HepG2 (cell line): ENCODE results near the gene TMEM120A. TPM values are rescaled to one million over a fixed set of nuclear protein-coding genes. Genes with fewer than 3 reads are reported as not detected.

Experiments used
- CENPX ChIP-seq: sonication (generic); formaldehyde crosslinking; IDR thresholded peaks from 2 replicates; pipeline ENCODE4 v1.9.0; 2021; ENCODE audit warnings: mild to moderate bottlenecking, missing genetic modification reagents, moderate library complexity
- ERF ChIP-seq: IDR thresholded peaks from 2 replicates; pipeline ENCODE4 v1.6.1; 2018; ENCODE audit warnings: missing biosample characterization, missing genetic modification reagents
- MEF2D ChIP-seq: sonication (generic); formaldehyde crosslinking; IDR thresholded peaks from 2 replicates; pipeline ENCODE4 v1.5.1; 2020; ENCODE audit warnings: mild to moderate bottlenecking, missing genetic modification reagents
- MLLT10 ChIP-seq: sonication (generic); formaldehyde crosslinking; IDR thresholded peaks from 2 replicates; pipeline ENCODE4 v1.4.0; 2020; ENCODE audit warnings: missing genetic modification reagents
- NFIB ChIP-seq: sonication (generic); formaldehyde crosslinking; IDR thresholded peaks from 2 replicates; pipeline ENCODE4 v1.9.0; 2021; ENCODE audit warnings: missing genetic modification reagents, mild to moderate bottlenecking, borderline replicate concordance
- PHF21A ChIP-seq: sonication (generic); formaldehyde crosslinking; IDR thresholded peaks from 2 replicates; pipeline ENCODE4 v1.5.0; 2020; ENCODE audit warnings: mild to moderate bottlenecking, missing genetic modification reagents
- SIX1 ChIP-seq: sonication (generic); formaldehyde crosslinking; IDR thresholded peaks from 2 replicates; pipeline ENCODE4 v1.4.0; 2020; ENCODE audit warnings: missing genetic modification reagents, borderline replicate concordance
- SOX6 ChIP-seq, 2 experiments: fragments of 450-650 bp in 1 of 2; sonication (generic) in 1 of 2; formaldehyde crosslinking in 1 of 2; IDR thresholded peaks; 2 replicates each; pipeline versions ENCODE4 v1.4.0 to v1.6.1; 2017 to 2020; ENCODE audit warnings: antibody characterized with exemption in 1 of 2, mild to moderate bottlenecking in 1 of 2, missing genetic modification reagents in 1 of 2
- TBX2 ChIP-seq: sonication (generic); formaldehyde crosslinking; IDR thresholded peaks from 2 replicates; pipeline ENCODE4 v1.5.0; 2020; ENCODE audit warnings: missing genetic modification reagents, mild to moderate bottlenecking, borderline replicate concordance
- TGIF2 ChIP-seq: IDR thresholded peaks from 2 replicates; pipeline ENCODE4 v1.6.1; 2016; ENCODE audit warnings: control low read depth, missing compliant biosample characterization
- ZNF121 ChIP-seq: sonication (generic); formaldehyde crosslinking; IDR thresholded peaks from 2 replicates; pipeline ENCODE4 v1.5.0; 2020; ENCODE audit warnings: mild to moderate bottlenecking, missing genetic modification reagents
- ZNF839 ChIP-seq: sonication (generic); formaldehyde crosslinking; IDR thresholded peaks from 2 replicates; pipeline ENCODE4 v1.4.0; 2020; ENCODE audit warnings: missing genetic modification reagents, mild to moderate bottlenecking, borderline replicate concordance
- polyA plus RNA-seq, 8 experiments: library from polyadenylated mRNA; depleted of rRNA in 3 of 8; stranded (reverse) in 7 of 8; unstranded in 1 of 8; fragments of >200 nt; fragmentation: Illumina TruSeq in 4 of 8; extraction: Trizol in 4 of 8; gene quantifications; 2 replicates each; pipeline versions ENCODE4 v1.2.1 to v1.2.3, GENCODE V29; 2011 to 2016; ENCODE audit warnings: low read depth in 4 of 8, missing spikeins in 1 of 8, mixed read lengths in 1 of 8; ENCODE audit not compliant: insufficient read depth in 1 of 8
- total RNA-seq, 5 experiments: library from RNA; depleted of rRNA; stranded (reverse); fragments of >200 nt; fragmentation: Illumina TruSeq; extraction: Trizol; gene quantifications; 2 replicates each; pipeline ENCODE4 v1.2.3, GENCODE V29; 2016; ENCODE audit warnings: low read depth in 1 of 5
- TF ChIP-seq, protein P1 (sequence below): sonication (generic); formaldehyde crosslinking; IDR thresholded peaks from 2 replicates; pipeline ENCODE4 v1.4.0; 2020; ENCODE audit warnings: mild to moderate bottlenecking, missing genetic modification reagents
- TF ChIP-seq, protein P2 (sequence below): sonication (generic); formaldehyde crosslinking; IDR thresholded peaks from 2 replicates; pipeline ENCODE4 v1.4.0; 2020; ENCODE audit warnings: missing genetic modification reagents
- TF ChIP-seq, protein P3 (sequence below): IDR thresholded peaks from 2 replicates; pipeline ENCODE4 v1.6.1; 2016; ENCODE audit warnings: mild to moderate bottlenecking
- TF ChIP-seq, protein P4 (sequence below): sonication (generic); formaldehyde crosslinking; IDR thresholded peaks from 2 replicates; pipeline ENCODE4 v1.5.0; 2020; ENCODE audit warnings: mild to moderate bottlenecking, missing genetic modification reagents
- TF ChIP-seq, protein P5 (sequence below): sonication (generic); formaldehyde crosslinking; IDR thresholded peaks from 2 replicates; pipeline ENCODE4 v1.4.0; 2020; ENCODE audit warnings: missing genetic modification reagents

The TMEM120A gene
- total and polyA plus RNA-seq, 2 of the 13 experiments (the other 11 are each of a cell fraction or from before 2014, with no cell fraction given), result 40.3 to 102 TPM

DNA sequence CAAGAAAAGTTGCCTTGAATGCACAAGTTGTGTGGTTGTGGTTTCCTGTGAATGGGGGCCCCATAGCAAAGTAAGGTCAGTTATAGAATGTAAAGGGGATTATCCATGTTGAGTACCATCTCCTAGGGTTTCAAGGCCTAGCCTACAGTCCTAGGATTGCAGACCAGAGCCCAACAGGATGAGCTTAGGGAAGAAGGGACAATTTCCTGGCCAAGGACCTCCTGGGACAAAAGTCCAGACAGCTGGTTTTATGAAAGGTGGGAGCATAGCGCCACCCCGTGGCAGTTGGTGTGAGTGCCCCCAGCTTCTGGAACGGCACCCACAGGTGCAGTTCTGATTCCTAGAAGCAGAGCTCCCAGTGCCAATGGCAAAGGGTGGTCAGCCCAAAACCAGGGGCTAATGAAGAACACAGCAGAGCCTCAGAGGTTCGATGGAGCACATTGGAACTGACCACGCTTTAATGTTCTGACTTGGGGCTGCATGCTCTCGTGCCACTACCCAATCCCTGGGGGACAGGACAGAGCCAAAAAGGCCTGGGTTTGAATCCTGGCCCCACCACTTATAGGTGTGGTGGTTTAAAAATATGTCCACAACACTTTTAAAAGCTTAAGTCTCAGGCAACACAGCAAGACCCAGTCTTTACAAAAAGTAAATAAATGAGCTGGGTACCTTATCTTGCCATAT is 25.8 kb upstream of the TMEM120A start (continued):
- TF ChIP-seq, protein P1, sequence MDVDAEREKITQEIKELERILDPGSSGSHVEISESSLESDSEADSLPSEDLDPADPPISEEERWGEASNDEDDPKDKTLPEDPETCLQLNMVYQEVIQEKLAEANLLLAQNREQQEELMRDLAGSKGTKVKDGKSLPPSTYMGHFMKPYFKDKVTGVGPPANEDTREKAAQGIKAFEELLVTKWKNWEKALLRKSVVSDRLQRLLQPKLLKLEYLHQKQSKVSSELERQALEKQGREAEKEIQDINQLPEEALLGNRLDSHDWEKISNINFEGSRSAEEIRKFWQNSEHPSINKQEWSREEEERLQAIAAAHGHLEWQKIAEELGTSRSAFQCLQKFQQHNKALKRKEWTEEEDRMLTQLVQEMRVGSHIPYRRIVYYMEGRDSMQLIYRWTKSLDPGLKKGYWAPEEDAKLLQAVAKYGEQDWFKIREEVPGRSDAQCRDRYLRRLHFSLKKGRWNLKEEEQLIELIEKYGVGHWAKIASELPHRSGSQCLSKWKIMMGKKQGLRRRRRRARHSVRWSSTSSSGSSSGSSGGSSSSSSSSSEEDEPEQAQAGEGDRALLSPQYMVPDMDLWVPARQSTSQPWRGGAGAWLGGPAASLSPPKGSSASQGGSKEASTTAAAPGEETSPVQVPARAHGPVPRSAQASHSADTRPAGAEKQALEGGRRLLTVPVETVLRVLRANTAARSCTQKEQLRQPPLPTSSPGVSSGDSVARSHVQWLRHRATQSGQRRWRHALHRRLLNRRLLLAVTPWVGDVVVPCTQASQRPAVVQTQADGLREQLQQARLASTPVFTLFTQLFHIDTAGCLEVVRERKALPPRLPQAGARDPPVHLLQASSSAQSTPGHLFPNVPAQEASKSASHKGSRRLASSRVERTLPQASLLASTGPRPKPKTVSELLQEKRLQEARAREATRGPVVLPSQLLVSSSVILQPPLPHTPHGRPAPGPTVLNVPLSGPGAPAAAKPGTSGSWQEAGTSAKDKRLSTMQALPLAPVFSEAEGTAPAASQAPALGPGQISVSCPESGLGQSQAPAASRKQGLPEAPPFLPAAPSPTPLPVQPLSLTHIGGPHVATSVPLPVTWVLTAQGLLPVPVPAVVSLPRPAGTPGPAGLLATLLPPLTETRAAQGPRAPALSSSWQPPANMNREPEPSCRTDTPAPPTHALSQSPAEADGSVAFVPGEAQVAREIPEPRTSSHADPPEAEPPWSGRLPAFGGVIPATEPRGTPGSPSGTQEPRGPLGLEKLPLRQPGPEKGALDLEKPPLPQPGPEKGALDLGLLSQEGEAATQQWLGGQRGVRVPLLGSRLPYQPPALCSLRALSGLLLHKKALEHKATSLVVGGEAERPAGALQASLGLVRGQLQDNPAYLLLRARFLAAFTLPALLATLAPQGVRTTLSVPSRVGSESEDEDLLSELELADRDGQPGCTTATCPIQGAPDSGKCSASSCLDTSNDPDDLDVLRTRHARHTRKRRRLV (CRISPR knock-in tag), result no peak
- TF ChIP-seq, protein P2, sequence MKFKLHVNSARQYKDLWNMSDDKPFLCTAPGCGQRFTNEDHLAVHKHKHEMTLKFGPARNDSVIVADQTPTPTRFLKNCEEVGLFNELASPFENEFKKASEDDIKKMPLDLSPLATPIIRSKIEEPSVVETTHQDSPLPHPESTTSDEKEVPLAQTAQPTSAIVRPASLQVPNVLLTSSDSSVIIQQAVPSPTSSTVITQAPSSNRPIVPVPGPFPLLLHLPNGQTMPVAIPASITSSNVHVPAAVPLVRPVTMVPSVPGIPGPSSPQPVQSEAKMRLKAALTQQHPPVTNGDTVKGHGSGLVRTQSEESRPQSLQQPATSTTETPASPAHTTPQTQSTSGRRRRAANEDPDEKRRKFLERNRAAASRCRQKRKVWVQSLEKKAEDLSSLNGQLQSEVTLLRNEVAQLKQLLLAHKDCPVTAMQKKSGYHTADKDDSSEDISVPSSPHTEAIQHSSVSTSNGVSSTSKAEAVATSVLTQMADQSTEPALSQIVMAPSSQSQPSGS, result peak; percentile 54; the same call in 1 of the 2 replicates
- no peak for TF ChIP-seq SOX6 (IDR thresholded peaks at IDR 0.05)
- peak; percentile 34; the same call in 1 of the 2 replicates for TF ChIP-seq SOX6 (CRISPR knock-in tag; IDR thresholded peaks at IDR 0.05)
- peak; percentile 48; the same call in 1 of the 2 replicates for TF ChIP-seq ERF (CRISPR knock-in tag)
- TF ChIP-seq PHF21A (CRISPR knock-in tag), result peak; percentile 44; the same call in 1 of the 2 replicates
- TF ChIP-seq TBX2 (CRISPR knock-in tag), result 0 out of 2 replicates have a peak, but pooled peaks have one; percentile 44
- TF ChIP-seq, protein P3, sequence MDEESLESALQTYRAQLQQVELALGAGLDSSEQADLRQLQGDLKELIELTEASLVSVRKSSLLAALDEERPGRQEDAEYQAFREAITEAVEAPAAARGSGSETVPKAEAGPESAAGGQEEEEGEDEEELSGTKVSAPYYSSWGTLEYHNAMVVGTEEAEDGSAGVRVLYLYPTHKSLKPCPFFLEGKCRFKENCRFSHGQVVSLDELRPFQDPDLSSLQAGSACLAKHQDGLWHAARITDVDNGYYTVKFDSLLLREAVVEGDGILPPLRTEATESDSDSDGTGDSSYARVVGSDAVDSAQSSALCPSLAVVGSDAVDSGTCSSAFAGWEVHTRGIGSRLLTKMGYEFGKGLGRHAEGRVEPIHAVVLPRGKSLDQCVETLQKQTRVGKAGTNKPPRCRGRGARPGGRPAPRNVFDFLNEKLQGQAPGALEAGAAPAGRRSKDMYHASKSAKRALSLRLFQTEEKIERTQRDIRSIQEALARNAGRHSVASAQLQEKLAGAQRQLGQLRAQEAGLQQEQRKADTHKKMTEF (CRISPR knock-in tag), result 0 out of 2 replicates have a peak, but pooled peaks have one; percentile 40
- no peak for TF ChIP-seq MLLT10
- TF ChIP-seq TGIF2 (CRISPR knock-in tag), result no peak
- TF ChIP-seq, protein P4, sequence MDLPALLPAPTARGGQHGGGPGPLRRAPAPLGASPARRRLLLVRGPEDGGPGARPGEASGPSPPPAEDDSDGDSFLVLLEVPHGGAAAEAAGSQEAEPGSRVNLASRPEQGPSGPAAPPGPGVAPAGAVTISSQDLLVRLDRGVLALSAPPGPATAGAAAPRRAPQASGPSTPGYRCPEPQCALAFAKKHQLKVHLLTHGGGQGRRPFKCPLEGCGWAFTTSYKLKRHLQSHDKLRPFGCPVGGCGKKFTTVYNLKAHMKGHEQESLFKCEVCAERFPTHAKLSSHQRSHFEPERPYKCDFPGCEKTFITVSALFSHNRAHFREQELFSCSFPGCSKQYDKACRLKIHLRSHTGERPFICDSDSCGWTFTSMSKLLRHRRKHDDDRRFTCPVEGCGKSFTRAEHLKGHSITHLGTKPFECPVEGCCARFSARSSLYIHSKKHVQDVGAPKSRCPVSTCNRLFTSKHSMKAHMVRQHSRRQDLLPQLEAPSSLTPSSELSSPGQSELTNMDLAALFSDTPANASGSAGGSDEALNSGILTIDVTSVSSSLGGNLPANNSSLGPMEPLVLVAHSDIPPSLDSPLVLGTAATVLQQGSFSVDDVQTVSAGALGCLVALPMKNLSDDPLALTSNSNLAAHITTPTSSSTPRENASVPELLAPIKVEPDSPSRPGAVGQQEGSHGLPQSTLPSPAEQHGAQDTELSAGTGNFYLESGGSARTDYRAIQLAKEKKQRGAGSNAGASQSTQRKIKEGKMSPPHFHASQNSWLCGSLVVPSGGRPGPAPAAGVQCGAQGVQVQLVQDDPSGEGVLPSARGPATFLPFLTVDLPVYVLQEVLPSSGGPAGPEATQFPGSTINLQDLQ (CRISPR knock-in tag), result no peak
- no peak for TF ChIP-seq NFIB (CRISPR knock-in tag)
- TF ChIP-seq ZNF121 (CRISPR knock-in tag), result no peak
- TF ChIP-seq ZNF839 (CRISPR knock-in tag), result no peak
- no peak for TF ChIP-seq SIX1 (CRISPR knock-in tag)
- TF ChIP-seq MEF2D (CRISPR knock-in tag), result peak; percentile 33; the same call in 1 of the 2 replicates
- TF ChIP-seq, protein P5, sequence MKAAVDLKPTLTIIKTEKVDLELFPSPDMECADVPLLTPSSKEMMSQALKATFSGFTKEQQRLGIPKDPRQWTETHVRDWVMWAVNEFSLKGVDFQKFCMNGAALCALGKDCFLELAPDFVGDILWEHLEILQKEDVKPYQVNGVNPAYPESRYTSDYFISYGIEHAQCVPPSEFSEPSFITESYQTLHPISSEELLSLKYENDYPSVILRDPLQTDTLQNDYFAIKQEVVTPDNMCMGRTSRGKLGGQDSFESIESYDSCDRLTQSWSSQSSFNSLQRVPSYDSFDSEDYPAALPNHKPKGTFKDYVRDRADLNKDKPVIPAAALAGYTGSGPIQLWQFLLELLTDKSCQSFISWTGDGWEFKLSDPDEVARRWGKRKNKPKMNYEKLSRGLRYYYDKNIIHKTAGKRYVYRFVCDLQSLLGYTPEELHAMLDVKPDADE, result no peak
- TF ChIP-seq CENPX (CRISPR knock-in tag), result no peak
